ENCODE data around the gene BEST1.
A peak's percentile ranks its signal among the peaks of the same experiment; 100 is the strongest.

The BEST1 gene

GRCh38 chr11:61930933-61931332, 19.2 kb upstream of the BEST1 start:
- Histone ChIP-seq H4K8ac (ENCODE audit: low read depth, low read length) (no peak overlapping the region), H3K4me3 (ENCODE audit: low read length) (no peak overlapping the region), H2BK5ac (ENCODE audit: low read length) (no peak overlapping the region), H2BK15ac (replicated peaks; ENCODE audit: low read depth) (no peak overlapping the region), H3K56ac (ENCODE audit: low read length) (no peak overlapping the region), H2AK5ac (ENCODE audit: low read length) (no peak overlapping the region), H3K4me1 (ENCODE audit: control insufficient read depth, low read depth, low read length) (no peaks in the 10 kb centered on the region), H3K36me3 (ENCODE audit: control insufficient read depth, insufficient read depth, low read length) (no peaks in the 10 kb centered on the region), H3K4ac (ENCODE audit: low read depth, low read length) (no peak overlapping the region), H4K5ac (ENCODE audit: low read length) (no peak overlapping the region), H3K27ac (ENCODE audit: low read depth, low read length) (no peak overlapping the region), H3K23ac (ENCODE audit: low read length) (no peak overlapping the region), H3K79me1 (ENCODE audit: low read length) (no peaks in the 10 kb centered on the region), H3K9ac (ENCODE audit: low read length) (no peak overlapping the region), H3K27me3 (ENCODE audit: insufficient read depth, low read length, poor library complexity) (no peaks in the 10 kb centered on the region), H3K18ac (ENCODE audit: low read length) (no peak overlapping the region), H3K79me2 (ENCODE audit: control insufficient read depth, insufficient read depth, low read length) (no peaks in the 10 kb centered on the region), H3K4me2 (ENCODE audit: low read length) (no peak overlapping the region), H2BK120ac (ENCODE audit: low read depth, low read length) (no peak overlapping the region)
- DNase-seq = no peak
- WGBS (ENCODE audit: extremely low coverage, insufficient coverage, low lambda C conversion rate) = no CpG with 5 or more reads among the region's 3 CpGs

GRCh38 chr11:61935861-61936260, 14.3 kb upstream of the BEST1 start:
- H3K4me1 ChIP-seq (ENCODE audit: control insufficient read depth, low read depth, low read length) = no peaks in the 10 kb centered on the region
- no peak overlapping the region for H3K27ac ChIP-seq (ENCODE audit: low read depth, low read length)
- H3K4me3 ChIP-seq (ENCODE audit: low read length) = no peak overlapping the region
- no peak overlapping the region for H3K56ac ChIP-seq (ENCODE audit: low read length)
- no peak overlapping the region for H3K9ac ChIP-seq (ENCODE audit: low read length)
- DNase-seq = no peak
- H3K79me1 ChIP-seq (ENCODE audit: low read length) = no peaks in the 10 kb centered on the region
- no peak overlapping the region for H3K23ac ChIP-seq (ENCODE audit: low read length)
- no peak overlapping the region for H2BK15ac ChIP-seq (replicated peaks; ENCODE audit: low read depth)
- H3K27me3 ChIP-seq (ENCODE audit: insufficient read depth, low read length, poor library complexity) = no peaks in the 10 kb centered on the region
- no peak overlapping the region for H2BK120ac ChIP-seq (ENCODE audit: low read depth, low read length)
- H2BK5ac ChIP-seq (ENCODE audit: low read length) = no peak overlapping the region
- no peak overlapping the region for H4K8ac ChIP-seq (ENCODE audit: low read depth, low read length)
- H3K79me2 ChIP-seq (ENCODE audit: control insufficient read depth, insufficient read depth, low read length) = no peaks in the 10 kb centered on the region
- no peak overlapping the region for H2AK5ac ChIP-seq (ENCODE audit: low read length)
- H3K4me2 ChIP-seq (ENCODE audit: low read length) = no peak overlapping the region
- no peaks in the 10 kb centered on the region for H3K36me3 ChIP-seq (ENCODE audit: control insufficient read depth, insufficient read depth, low read length)
- H3K18ac ChIP-seq (ENCODE audit: low read length) = no peak overlapping the region
- no peak overlapping the region for H4K5ac ChIP-seq (ENCODE audit: low read length)
- WGBS (ENCODE audit: extremely low coverage, insufficient coverage, low lambda C conversion rate) = no CpG with 5 or more reads among the region's 2 CpGs
- no peak overlapping the region for H3K4ac ChIP-seq (ENCODE audit: low read depth, low read length)

GRCh38 chr11:61940466-61940865, 9.7 kb upstream of the BEST1 start:
- Histone ChIP-seq H3K9ac (ENCODE audit: low read length) (no peak overlapping the region), H3K36me3 (ENCODE audit: control insufficient read depth, insufficient read depth, low read length) (no peaks in the 10 kb centered on the region), H4K8ac (ENCODE audit: low read depth, low read length) (no peak overlapping the region), H3K4me3 (ENCODE audit: low read length) (no peak overlapping the region), H2BK5ac (ENCODE audit: low read length) (no peak overlapping the region), H3K4me2 (ENCODE audit: low read length) (no peak overlapping the region), H3K4ac (ENCODE audit: low read depth, low read length) (no peak overlapping the region), H3K79me1 (ENCODE audit: low read length) (no peaks in the 10 kb centered on the region), H3K4me1 (ENCODE audit: control insufficient read depth, low read depth, low read length) (no peaks in the 10 kb centered on the region), H3K27ac (ENCODE audit: low read depth, low read length) (no peak overlapping the region), H3K79me2 (ENCODE audit: control insufficient read depth, insufficient read depth, low read length) (no peaks in the 10 kb centered on the region), H2BK15ac (replicated peaks; ENCODE audit: low read depth) (no peak overlapping the region), H2AK5ac (ENCODE audit: low read length) (no peak overlapping the region), H2BK120ac (ENCODE audit: low read depth, low read length) (no peak overlapping the region), H3K27me3 (ENCODE audit: insufficient read depth, low read length, poor library complexity) (no peaks in the 10 kb centered on the region), H3K23ac (ENCODE audit: low read length) (no peak overlapping the region), H3K56ac (ENCODE audit: low read length) (no peak overlapping the region), H4K5ac (ENCODE audit: low read length) (no peak overlapping the region), H3K18ac (ENCODE audit: low read length) (no peak overlapping the region)
- no peak for DNase-seq
- no CpG with 5 or more reads among the region's 10 CpGs for WGBS (ENCODE audit: extremely low coverage, insufficient coverage, low lambda C conversion rate)

GRCh38 chr11:61945191-61945590, 5.0 kb upstream of the BEST1 start:
- Histone ChIP-seq H3K4me1 (ENCODE audit: control insufficient read depth, low read depth, low read length) (peaks cover 1% of the 10 kb centered on the region), H3K27ac (ENCODE audit: low read depth, low read length) (no peak overlapping the region), H3K4me3 (ENCODE audit: low read length) (no peak overlapping the region), H4K5ac (ENCODE audit: low read length) (no peak overlapping the region), H3K79me1 (ENCODE audit: low read length) (no peaks in the 10 kb centered on the region), H3K56ac (ENCODE audit: low read length) (no peak overlapping the region), H3K4me2 (ENCODE audit: low read length) (no peak overlapping the region), H2BK120ac (ENCODE audit: low read depth, low read length) (no peak overlapping the region), H3K9ac (ENCODE audit: low read length) (no peak overlapping the region), H4K8ac (ENCODE audit: low read depth, low read length) (no peak overlapping the region), H3K36me3 (ENCODE audit: control insufficient read depth, insufficient read depth, low read length) (no peaks in the 10 kb centered on the region), H2BK5ac (ENCODE audit: low read length) (no peak overlapping the region), H3K23ac (ENCODE audit: low read length) (no peak overlapping the region), H3K27me3 (ENCODE audit: insufficient read depth, low read length, poor library complexity) (no peaks in the 10 kb centered on the region), H3K18ac (ENCODE audit: low read length) (no peak overlapping the region), H3K4ac (ENCODE audit: low read depth, low read length) (no peak overlapping the region), H2AK5ac (ENCODE audit: low read length) (no peak overlapping the region), H3K79me2 (ENCODE audit: control insufficient read depth, insufficient read depth, low read length) (no peaks in the 10 kb centered on the region), H2BK15ac (replicated peaks; ENCODE audit: low read depth) (no peak overlapping the region)
- WGBS (ENCODE audit: extremely low coverage, insufficient coverage, low lambda C conversion rate) = no CpG with 5 or more reads among the region's 13 CpGs
- DNase-seq = no peak

GRCh38 chr11:61946894-61947293, 3.3 kb upstream of the BEST1 start:
- no peak overlapping the region for H2BK120ac ChIP-seq (ENCODE audit: low read depth, low read length)
- H3K56ac ChIP-seq (ENCODE audit: low read length) = no peak overlapping the region
- no peaks in the 10 kb centered on the region for H3K79me2 ChIP-seq (ENCODE audit: control insufficient read depth, insufficient read depth, low read length)
- no peaks in the 10 kb centered on the region for H3K79me1 ChIP-seq (ENCODE audit: low read length)
- H2BK5ac ChIP-seq (ENCODE audit: low read length) = no peak overlapping the region
- no peak overlapping the region for H3K23ac ChIP-seq (ENCODE audit: low read length)
- H3K4ac ChIP-seq (ENCODE audit: low read depth, low read length) = no peak overlapping the region
- no peak overlapping the region for H3K4me3 ChIP-seq (ENCODE audit: low read length)
- no peaks in the 10 kb centered on the region for H3K36me3 ChIP-seq (ENCODE audit: control insufficient read depth, insufficient read depth, low read length)
- no peak overlapping the region for H3K27ac ChIP-seq (ENCODE audit: low read depth, low read length)
- DNase-seq = no peak
- H2AK5ac ChIP-seq (ENCODE audit: low read length) = no peak overlapping the region
- H3K27me3 ChIP-seq (ENCODE audit: insufficient read depth, low read length, poor library complexity) = no peaks in the 10 kb centered on the region
- no peak overlapping the region for H3K9ac ChIP-seq (ENCODE audit: low read length)
- H4K8ac ChIP-seq (ENCODE audit: low read depth, low read length) = no peak overlapping the region
- peaks cover 1% of the 10 kb centered on the region for H3K4me1 ChIP-seq (ENCODE audit: control insufficient read depth, low read depth, low read length)
- H4K5ac ChIP-seq (ENCODE audit: low read length) = no peak overlapping the region
- H2BK15ac ChIP-seq (replicated peaks; ENCODE audit: low read depth) = no peak overlapping the region
- no peak overlapping the region for H3K18ac ChIP-seq (ENCODE audit: low read length)
- WGBS (ENCODE audit: extremely low coverage, insufficient coverage, low lambda C conversion rate) = no CpG with 5 or more reads among the region's 5 CpGs
- H3K4me2 ChIP-seq (ENCODE audit: low read length) = no peak overlapping the region

- Histone ChIP-seq H2BK5ac (ENCODE audit: low read length) (no peak overlapping the region), H3K23ac (ENCODE audit: low read length) (no peak overlapping the region), H4K8ac (ENCODE audit: low read depth, low read length) (no peak overlapping the region), H3K4ac (ENCODE audit: low read depth, low read length) (no peak overlapping the region), H3K9ac (ENCODE audit: low read length) (no peak overlapping the region), H3K79me2 (ENCODE audit: control insufficient read depth, insufficient read depth, low read length) (no peaks in the 10 kb centered on the region), H2BK15ac (replicated peaks; ENCODE audit: low read depth) (no peak overlapping the region), H4K5ac (ENCODE audit: low read length) (no peak overlapping the region), H2AK5ac (ENCODE audit: low read length) (no peak overlapping the region), H3K36me3 (ENCODE audit: control insufficient read depth, insufficient read depth, low read length) (no peaks in the 10 kb centered on the region), H3K79me1 (ENCODE audit: low read length) (no peaks in the 10 kb centered on the region), H3K4me3 (ENCODE audit: low read length) (no peak overlapping the region), H3K18ac (ENCODE audit: low read length) (no peak overlapping the region), H3K27ac (ENCODE audit: low read depth, low read length) (no peak overlapping the region), H3K27me3 (ENCODE audit: insufficient read depth, low read length, poor library complexity) (no peaks in the 10 kb centered on the region), H2BK120ac (ENCODE audit: low read depth, low read length) (no peak overlapping the region), H3K4me2 (ENCODE audit: low read length) (no peak overlapping the region), H3K4me1 (ENCODE audit: control insufficient read depth, low read depth, low read length) (peaks cover 1% of the 10 kb centered on the region), H3K56ac (ENCODE audit: low read length) (no peak overlapping the region)
- no CpG with 5 or more reads among the region's 8 CpGs for WGBS (ENCODE audit: extremely low coverage, insufficient coverage, low lambda C conversion rate)
- DNase-seq = peak; percentile 89
Observed at GRCh38 chr11:61947486-61948210, 2.5 kb upstream of the BEST1 start.
